Smooth muscle cell (in vitro differentiated cells): ENCODE measurements around the gene GABBR1. TPM values are rescaled to one million over a fixed set of nuclear protein-coding genes. Genes with fewer than 3 reads are reported as not detected.

Experiments used
- DNase-seq: peaks from one replicate; lab custom pipeline; 2025; ENCODE audit not compliant: unreplicated experiment; lab: John Stamatoyannopoulos, UW
- H2AFZ ChIP-seq: fragments of 200-600 bp; sonication (generic); 2 replicates; pipeline ENCODE4 v1.6.0; 2016; ENCODE audit warnings: antibody characterized with exemption, low read depth, mild to moderate bottlenecking
- H3F3A ChIP-seq: fragments of 200-600 bp; sonication (generic); 2 replicates; pipeline ENCODE4 v1.6.0; 2017; ENCODE audit warnings: antibody characterized with exemption, low read depth
- H3K27ac ChIP-seq: fragments of 200-600 bp; sonication (generic); 2 replicates; pipeline ENCODE4 v1.5.1; 2016; ENCODE audit warnings: low read depth, mild to moderate bottlenecking
- H3K27me3 ChIP-seq: fragments of 200-600 bp; sonication (generic); 2 replicates; pipeline ENCODE4 v1.6.1; 2016; ENCODE audit warnings: low read depth, mild to moderate bottlenecking
- H3K36me3 ChIP-seq: fragments of 200-600 bp; sonication (generic); 2 replicates; pipeline ENCODE4 v1.5.1; 2016; ENCODE audit warnings: low read depth
- H3K4me1 ChIP-seq: fragments of 200-600 bp; sonication (generic); 2 replicates; pipeline ENCODE4 v1.5.1; 2016; ENCODE audit warnings: low read depth
- H3K4me2 ChIP-seq: fragments of 200-600 bp; sonication (generic); 2 replicates; pipeline ENCODE4 v1.6.0; 2016; ENCODE audit warnings: mild to moderate bottlenecking
- H3K4me3 ChIP-seq: fragments of 200-600 bp; sonication (generic); 2 replicates; pipeline ENCODE4 v1.5.1; 2016; ENCODE audit warnings: mild to moderate bottlenecking
- H3K79me2 ChIP-seq: fragments of 200-600 bp; sonication (generic); 2 replicates; pipeline ENCODE4 v1.6.0; 2016; ENCODE audit warnings: low read depth, mild to moderate bottlenecking
- H3K9ac ChIP-seq: fragments of 200-600 bp; sonication (generic); 2 replicates; pipeline ENCODE4 v1.6.0; 2016; ENCODE audit warnings: low read depth
- H3K9me3 ChIP-seq: fragments of 200-600 bp; sonication (generic); replicated peaks from 2 replicates; pipeline ENCODE4 v1.5.1; 2016; ENCODE audit warnings: low read depth
- H4K20me1 ChIP-seq: fragments of 200-600 bp; sonication (generic); 2 replicates; pipeline ENCODE4 v1.6.0; 2016; ENCODE audit warnings: low read depth
- CTCF ChIP-seq: fragments of 200-600 bp; sonication (generic); IDR thresholded peaks from 2 replicates; pipeline ENCODE4 v1.5.1; 2017; ENCODE audit warnings: borderline replicate concordance, mild to moderate bottlenecking, antibody characterized with exemption; ENCODE audit not compliant: insufficient read depth, poor library complexity, severe bottlenecking
- WGBS: methylation state at CpG from one replicate; pipeline ENCODE4 v1.1.7; 2016; ENCODE audit warnings: low lambda C conversion rate; 5-methylcytosine and 5-hydroxymethylcytosine counted together
- polyA plus RNA-seq: library from polyadenylated mRNA; unstranded; fragments of >200 nt; fragmentation: Nextera tagmentation; extraction: Ambion mirVana; gene quantifications from 2 replicates; pipeline ENCODE4 v1.2.1, GENCODE V29; 2016
- total RNA-seq: library from RNA; depleted of rRNA; stranded (reverse); fragments of >200 nt; gene quantifications from 2 replicates; pipeline ENCODE4 v1.2.3, GENCODE V29; 2014

GABBR1 gene
- total and polyA plus RNA-seq, 2 experiments from 2014 or later, result 13.2 to 26.0 TPM

- no peaks in the 10 kb centered on the region for H4K20me1 ChIP-seq
- H2AFZ ChIP-seq, result no peak overlapping the region
- no peaks in the 10 kb centered on the region for H3K9me3 ChIP-seq
- peaks cover 7% of the 10 kb centered on the region for H3K36me3 ChIP-seq
- DNase-seq, result no peak
- WGBS, result 96% methylated on average over 11 of the region's 11 CpGs
- H3K9ac ChIP-seq, result no peak overlapping the region
- H3K4me2 ChIP-seq, result no peak overlapping the region
- TF ChIP-seq CTCF, result no peak
- no peak overlapping the region for H3K27ac ChIP-seq
- no peaks in the 10 kb centered on the region for H3K4me1 ChIP-seq
- H3K79me2 ChIP-seq, result no peaks in the 10 kb centered on the region
- no peaks in the 10 kb centered on the region for H3K27me3 ChIP-seq
- H3K4me3 ChIP-seq, result no peak overlapping the region
- H3F3A ChIP-seq, result peaks cover 3% of the 10 kb centered on the region
Measured at GRCh38 chr6:29603456-29603855, 29.5 kb downstream of the GABBR1 start.

- Histone ChIP-seq H3K4me2 (no peak overlapping the region), H3F3A (peaks cover 3% of the 10 kb centered on the region), H3K27ac (no peak overlapping the region), H3K4me1 (no peaks in the 10 kb centered on the region), H3K4me3 (no peak overlapping the region), H3K27me3 (no peaks in the 10 kb centered on the region), H2AFZ (no peak overlapping the region), H3K79me2 (no peaks in the 10 kb centered on the region), H3K9ac (no peak overlapping the region), H3K9me3 (no peaks in the 10 kb centered on the region), H3K36me3 (peaks cover 5% of the 10 kb centered on the region), H4K20me1 (no peaks in the 10 kb centered on the region)
- no peak for DNase-seq
- peak; percentile 15 for TF ChIP-seq CTCF
- WGBS, result 93% methylated on average over 12 of the region's 12 CpGs
Measured at GRCh38 chr6:29602564-29603361, 30.2 kb downstream of the GABBR1 start.

- H3K27ac ChIP-seq, result no peak overlapping the region
- H3K79me2 ChIP-seq, result no peaks in the 10 kb centered on the region
- H3K36me3 ChIP-seq, result no peaks in the 10 kb centered on the region
- peaks cover 9% of the 10 kb centered on the region for H3F3A ChIP-seq
- H3K27me3 ChIP-seq, result no peaks in the 10 kb centered on the region
- no peak overlapping the region for H3K4me2 ChIP-seq
- no peak overlapping the region for H3K9ac ChIP-seq
- TF ChIP-seq CTCF, result no peak
- WGBS, result 85% methylated on average over 2 of the region's 2 CpGs
- H3K4me1 ChIP-seq, result no peaks in the 10 kb centered on the region
- no peak for DNase-seq
- H2AFZ ChIP-seq, result no peak overlapping the region
- H3K4me3 ChIP-seq, result no peak overlapping the region
- H4K20me1 ChIP-seq, result no peaks in the 10 kb centered on the region
- no peaks in the 10 kb centered on the region for H3K9me3 ChIP-seq
Measured at GRCh38 chr6:29598172-29598747, 34.7 kb downstream of the GABBR1 start.
